Measurements from ENCODE around the gene NUAK2.

The NUAK2 gene

GRCh38 chr1:205270764-205271163 lies 50.8 kb downstream of the NUAK2 start:
- Histone ChIP-seq H3K4me1 (ENCODE audit: insufficient read depth, insufficient read length) (peaks cover 40% of the 10 kb centered on the region), H3K36me3 (ENCODE audit: insufficient read depth, insufficient read length, low read length) (peaks cover 25% of the 10 kb centered on the region), H3K9me3 (ENCODE audit: insufficient read depth, low read length) (no peaks in the 10 kb centered on the region), H3K27me3 (ENCODE audit: insufficient read depth, insufficient read length) (no peaks in the 10 kb centered on the region), H3K4me3 (ENCODE audit: insufficient read length, low read depth) (no peak overlapping the region), H3K9ac (ENCODE audit: insufficient read length, low read depth) (peak overlapping the region; percentile 6)
- DNase-seq (ENCODE audit: low read depth, low spot score) = no peak
- TF ChIP-seq YY1 (IDR thresholded peaks at IDR 0.05; ENCODE audit: insufficient read depth, insufficient read length) (no peak), SUZ12 (IDR thresholded peaks at IDR 0.05; ENCODE audit: extremely low read depth, insufficient read depth, insufficient read length) (no peak), ZNF274 (IDR thresholded peaks at IDR 0.05; ENCODE audit: low read depth, low read length) (no peak)

- peaks cover 40% of the 10 kb centered on the region for H3K4me1 ChIP-seq (ENCODE audit: insufficient read depth, insufficient read length)
- no peak overlapping the region for H3K4me3 ChIP-seq (ENCODE audit: insufficient read length, low read depth)
- DNase-seq (ENCODE audit: low read depth, low spot score) = no peak
- no peak overlapping the region for H3K9ac ChIP-seq (ENCODE audit: insufficient read length, low read depth)
- TF ChIP-seq YY1 (IDR thresholded peaks at IDR 0.05; ENCODE audit: insufficient read depth, insufficient read length) = no peak
- H3K36me3 ChIP-seq (ENCODE audit: insufficient read depth, insufficient read length, low read length) = peaks cover 25% of the 10 kb centered on the region
- H3K9me3 ChIP-seq (ENCODE audit: insufficient read depth, low read length) = no peaks in the 10 kb centered on the region
- no peaks in the 10 kb centered on the region for H3K27me3 ChIP-seq (ENCODE audit: insufficient read depth, insufficient read length)
Measured at GRCh38 chr1:205270271-205270670, 51.3 kb downstream of the NUAK2 start.

GRCh38 chr1:205269711-205270110 lies 51.8 kb downstream of the NUAK2 start:
- Histone ChIP-seq H3K4me3 (ENCODE audit: insufficient read length, low read depth) (no peak overlapping the region), H3K27me3 (ENCODE audit: insufficient read depth, insufficient read length) (no peaks in the 10 kb centered on the region), H3K9me3 (ENCODE audit: insufficient read depth, low read length) (no peaks in the 10 kb centered on the region), H3K36me3 (ENCODE audit: insufficient read depth, insufficient read length, low read length) (peaks cover 25% of the 10 kb centered on the region), H3K9ac (ENCODE audit: insufficient read length, low read depth) (no peak overlapping the region), H3K4me1 (ENCODE audit: insufficient read depth, insufficient read length) (peaks cover 36% of the 10 kb centered on the region)
- TF ChIP-seq YY1 (IDR thresholded peaks at IDR 0.05; ENCODE audit: insufficient read depth, insufficient read length) (no peak), ZNF274 (IDR thresholded peaks at IDR 0.05; ENCODE audit: low read depth, low read length) (no peak), SUZ12 (IDR thresholded peaks at IDR 0.05; ENCODE audit: extremely low read depth, insufficient read depth, insufficient read length) (no peak)
- no peak for DNase-seq (ENCODE audit: low read depth, low spot score)

GRCh38 chr1:205268846-205269680 lies 52.5 kb downstream of the NUAK2 start:
- no peak overlapping the region for H3K4me3 ChIP-seq (ENCODE audit: insufficient read length, low read depth)
- no peak overlapping the region for H3K9ac ChIP-seq (ENCODE audit: insufficient read length, low read depth)
- no peak for DNase-seq (ENCODE audit: low read depth, low spot score)
- peaks cover 32% of the 10 kb centered on the region for H3K4me1 ChIP-seq (ENCODE audit: insufficient read depth, insufficient read length)
- no peaks in the 10 kb centered on the region for H3K27me3 ChIP-seq (ENCODE audit: insufficient read depth, insufficient read length)
- peaks cover 25% of the 10 kb centered on the region for H3K36me3 ChIP-seq (ENCODE audit: insufficient read depth, insufficient read length, low read length)
- no peaks in the 10 kb centered on the region for H3K9me3 ChIP-seq (ENCODE audit: insufficient read depth, low read length)
- no peak for TF ChIP-seq YY1 (IDR thresholded peaks at IDR 0.05; ENCODE audit: insufficient read depth, insufficient read length)
- no peak for TF ChIP-seq ZNF274 (IDR thresholded peaks at IDR 0.05; ENCODE audit: low read depth, low read length)
- TF ChIP-seq SUZ12 (IDR thresholded peaks at IDR 0.05; ENCODE audit: extremely low read depth, insufficient read depth, insufficient read length) = no peak

GRCh38 chr1:205267306-205267902 lies 54.1 kb downstream of the NUAK2 start:
- no peak for DNase-seq (ENCODE audit: low read depth, low spot score)
- peaks cover 33% of the 10 kb centered on the region for H3K4me1 ChIP-seq (ENCODE audit: insufficient read depth, insufficient read length)
- no peak overlapping the region for H3K4me3 ChIP-seq (ENCODE audit: insufficient read length, low read depth)
- TF ChIP-seq YY1 (IDR thresholded peaks at IDR 0.05; ENCODE audit: insufficient read depth, insufficient read length) (no peak), ZNF274 (IDR thresholded peaks at IDR 0.05; ENCODE audit: low read depth, low read length) (no peak), SUZ12 (IDR thresholded peaks at IDR 0.05; ENCODE audit: extremely low read depth, insufficient read depth, insufficient read length) (no peak)
- H3K9ac ChIP-seq (ENCODE audit: insufficient read length, low read depth) = no peak overlapping the region
- H3K9me3 ChIP-seq (ENCODE audit: insufficient read depth, low read length) = no peaks in the 10 kb centered on the region
- H3K36me3 ChIP-seq (ENCODE audit: insufficient read depth, insufficient read length, low read length) = peaks cover 24% of the 10 kb centered on the region
- no peaks in the 10 kb centered on the region for H3K27me3 ChIP-seq (ENCODE audit: insufficient read depth, insufficient read length)

- no peak for DNase-seq (ENCODE audit: low read depth, low spot score)
- Histone ChIP-seq H3K9me3 (ENCODE audit: insufficient read depth, low read length) (no peaks in the 10 kb centered on the region), H3K9ac (ENCODE audit: insufficient read length, low read depth) (no peak overlapping the region), H3K36me3 (ENCODE audit: insufficient read depth, insufficient read length, low read length) (peaks cover 18% of the 10 kb centered on the region), H3K27me3 (ENCODE audit: insufficient read depth, insufficient read length) (no peaks in the 10 kb centered on the region), H3K4me3 (ENCODE audit: insufficient read length, low read depth) (no peak overlapping the region), H3K4me1 (ENCODE audit: insufficient read depth, insufficient read length) (peaks cover 33% of the 10 kb centered on the region)
- no peak for TF ChIP-seq ZNF274 (IDR thresholded peaks at IDR 0.05; ENCODE audit: low read depth, low read length)
- TF ChIP-seq SUZ12 (IDR thresholded peaks at IDR 0.05; ENCODE audit: extremely low read depth, insufficient read depth, insufficient read length) = no peak
- TF ChIP-seq YY1 (IDR thresholded peaks at IDR 0.05; ENCODE audit: insufficient read depth, insufficient read length) = no peak
Measured at GRCh38 chr1:205266611-205267305, 54.8 kb downstream of the NUAK2 start.

- TF ChIP-seq YY1 (IDR thresholded peaks at IDR 0.05; ENCODE audit: insufficient read depth, insufficient read length) (no peak), ZNF274 (IDR thresholded peaks at IDR 0.05; ENCODE audit: low read depth, low read length) (no peak)
Measured at GRCh38 chr1:205263580-205264190, 57.9 kb downstream of the NUAK2 start.

More at GRCh38 chr1:205263580-205264190, 57.9 kb downstream of the NUAK2 start:
- Histone ChIP-seq H3K4me1 (ENCODE audit: insufficient read depth, insufficient read length) (peaks cover 37% of the 10 kb centered on the region), H3K9me3 (ENCODE audit: insufficient read depth, low read length) (no peaks in the 10 kb centered on the region), H3K36me3 (ENCODE audit: insufficient read depth, insufficient read length, low read length) (no peaks in the 10 kb centered on the region), H3K4me3 (ENCODE audit: insufficient read length, low read depth) (no peak overlapping the region), H3K9ac (ENCODE audit: insufficient read length, low read depth) (no peak overlapping the region), H3K27me3 (ENCODE audit: insufficient read depth, insufficient read length) (no peaks in the 10 kb centered on the region)
- no peak for DNase-seq (ENCODE audit: low read depth, low spot score)

Measured in NT2/D1 (cell line).